ENCODE measurements around the gene TSTD2.

Gene TSTD2
- total RNA-seq = 37.9 to 38.3 reads per million in 2 experiments

GRCh38 chr9:97632985-97633858 is at the start of gene TSTD2, which contains the start of gene NCBP1:
Gene TSTD2 (minus strand): TSS chr9:97633368. CDS start chr9:97627562, 5,806 bp downstream.
Gene NCBP1 (plus strand): TSS chr9:97633821. CDS start chr9:97633882, 61 bp downstream.
- peak; percentile 91 for DNase-seq (ENCODE audit: low read depth)

- no peak for DNase-seq (ENCODE audit: low read depth)
Observed at GRCh38 chr9:97682242-97682641, 49.1 kb upstream of the TSTD2 start.

GRCh38 chr9:97675655-97676054 is 42.5 kb upstream of the TSTD2 start:
- DNase-seq (ENCODE audit: low read depth) = no peak

GRCh38 chr9:97673922-97674321 is 40.8 kb upstream of the TSTD2 start:
- DNase-seq (ENCODE audit: low read depth) = no peak

GRCh38 chr9:97672403-97672802 is 39.2 kb upstream of the TSTD2 start:
- no peak for DNase-seq (ENCODE audit: low read depth)

GRCh38 chr9:97670586-97670985 is 37.4 kb upstream of the TSTD2 start:
- no peak for DNase-seq (ENCODE audit: low read depth)

- no peak for DNase-seq (ENCODE audit: low read depth)
Observed at GRCh38 chr9:97668485-97668884, 35.3 kb upstream of the TSTD2 start.

GRCh38 chr9:97666907-97667686 is 33.9 kb upstream of the TSTD2 start:
- no peak for DNase-seq (ENCODE audit: low read depth)

- DNase-seq (ENCODE audit: low read depth) = no peak
Observed at GRCh38 chr9:97665742-97666141, 32.6 kb upstream of the TSTD2 start.

GRCh38 chr9:97660847-97661246 is 27.7 kb upstream of the TSTD2 start:
- DNase-seq (ENCODE audit: low read depth) = no peak

- no peak for DNase-seq (ENCODE audit: low read depth)
Observed at GRCh38 chr9:97660340-97660739, 27.2 kb upstream of the TSTD2 start.

- no peak for DNase-seq (ENCODE audit: low read depth)
Observed at GRCh38 chr9:97659771-97660170, 26.6 kb upstream of the TSTD2 start.

- DNase-seq (ENCODE audit: low read depth) = no peak
Observed at GRCh38 chr9:97658707-97659106, 25.5 kb upstream of the TSTD2 start.

GRCh38 chr9:97651646-97652045 is 18.5 kb upstream of the TSTD2 start:
- no peak for DNase-seq (ENCODE audit: low read depth)

- no peak for DNase-seq (ENCODE audit: low read depth)
Observed at GRCh38 chr9:97647996-97648395, 14.8 kb upstream of the TSTD2 start.

GRCh38 chr9:97645720-97646119 is 12.6 kb upstream of the TSTD2 start:
- no peak for DNase-seq (ENCODE audit: low read depth)

- no peak for DNase-seq (ENCODE audit: low read depth)
Observed at GRCh38 chr9:97640325-97640724, 7.2 kb upstream of the TSTD2 start.

GRCh38 chr9:97638666-97639065 is 5.5 kb upstream of the TSTD2 start:
- DNase-seq (ENCODE audit: low read depth) = no peak

GRCh38 chr9:97636903-97637302 is 3.7 kb upstream of the TSTD2 start:
- DNase-seq (ENCODE audit: low read depth) = no peak

GRCh38 chr9:97635026-97635425 is 1.9 kb upstream of the TSTD2 start:
- DNase-seq (ENCODE audit: low read depth) = no peak

GRCh38 chr9:97633859-97634490 is 807 bp upstream of the TSTD2 start:
- no peak for DNase-seq (ENCODE audit: low read depth)

GRCh38 chr9:97632248-97632984 is 752 bp downstream of the TSTD2 start:
- peak; percentile 2 for DNase-seq (ENCODE audit: low read depth)
